SK-N-SH treated with all-trans-retinoic acid at 6 μM for 48 hours (cell line): ENCODE data around the gene KCNJ16.

Experiments used
- ATAC-seq: fragments of 200-7000 bp; cut with Tn5 transposase; 3 replicates; pipeline ENCODE4 v1.9.1; 2020; ENCODE audit warnings: mild to moderate bottlenecking, moderate library complexity
- ARNTL ChIP-seq: fragments of 450-650 bp; formaldehyde crosslinking; IDR thresholded peaks from 2 replicates; pipeline ENCODE4 v1.5.0; 2020; ENCODE audit warnings: low read depth, mild to moderate bottlenecking, moderate library complexity, borderline replicate concordance
- BACH2 ChIP-seq: fragments of 250-450 bp; sonication (Bioruptor Pico); IDR thresholded peaks from 2 replicates; pipeline ENCODE4 v1.9.0; 2021; ENCODE audit warnings: mild to moderate bottlenecking, borderline replicate concordance
- CSDC2 ChIP-seq: fragments of 250-450 bp; sonication (Bioruptor Pico); IDR thresholded peaks from 2 replicates; pipeline ENCODE4 v1.5.0; 2020; ENCODE audit warnings: mild to moderate bottlenecking, moderate library complexity
- ESRRG ChIP-seq: fragments of 250-450 bp; sonication (Bioruptor Pico); IDR thresholded peaks from 2 replicates; pipeline ENCODE4 v1.6.1; 2021; ENCODE audit warnings: mild to moderate bottlenecking
- GLIS3 ChIP-seq: fragments of 250-450 bp; sonication (Bioruptor Pico); IDR thresholded peaks from 2 replicates; pipeline ENCODE4 v1.5.0; 2020; ENCODE audit warnings: mild to moderate bottlenecking, moderate library complexity
- ISL1 ChIP-seq: fragments of 250-450 bp; sonication (Bioruptor Pico); IDR thresholded peaks from 2 replicates; pipeline ENCODE4 v2.1.2; 2022; ENCODE audit warnings: mild to moderate bottlenecking, moderate library complexity
- OSR1 ChIP-seq: fragments of 250-450 bp; sonication (Bioruptor Pico); IDR thresholded peaks from 2 replicates; pipeline ENCODE4 v1.8.0; 2022; ENCODE audit warnings: moderate library complexity, mild to moderate bottlenecking, inconsistent platforms
- RARB ChIP-seq: fragments of 250-450 bp; sonication (Bioruptor Pico); IDR thresholded peaks from 2 replicates; pipeline ENCODE4 v1.8.0; 2021; ENCODE audit warnings: mild to moderate bottlenecking, moderate library complexity
- TOX ChIP-seq: fragments of 250-450 bp; sonication (Bioruptor Pico); IDR thresholded peaks from 2 replicates; pipeline ENCODE4 v1.8.0; 2021; ENCODE audit warnings: mild to moderate bottlenecking, moderate library complexity, borderline replicate concordance
- ZC3H10 ChIP-seq: fragments of 250-450 bp; sonication (Bioruptor Pico); IDR thresholded peaks from 2 replicates; pipeline ENCODE4 v1.5.1; 2021; ENCODE audit warnings: mild to moderate bottlenecking, moderate library complexity
- ZFP3 ChIP-seq: fragments of 250-450 bp; sonication (Bioruptor Pico); IDR thresholded peaks from 2 replicates; pipeline ENCODE4 v1.5.0; 2020; ENCODE audit warnings: mild to moderate bottlenecking, moderate library complexity
- ZNF565 ChIP-seq: fragments of 450-650 bp; formaldehyde crosslinking; conservative IDR thresholded peaks from 2 replicates; pipeline ENCODE4 v1.5.0; 2020; ENCODE audit warnings: low read depth, mild to moderate bottlenecking, moderate library complexity
- ZNF70 ChIP-seq: fragments of 450-650 bp; formaldehyde crosslinking; IDR thresholded peaks from 2 replicates; pipeline ENCODE4 v1.5.0; 2020; ENCODE audit warnings: mild to moderate bottlenecking, moderate library complexity
- ZNF8 ChIP-seq: fragments of 450-650 bp; formaldehyde crosslinking; IDR thresholded peaks from 2 replicates; pipeline ENCODE4 v1.5.0; 2020; ENCODE audit warnings: mild to moderate bottlenecking, moderate library complexity
- TF ChIP-seq, protein P1 (sequence below): fragments of 250-450 bp; sonication (Bioruptor Pico); IDR thresholded peaks from 2 replicates; pipeline ENCODE4 v1.8.0; 2020; ENCODE audit warnings: mild to moderate bottlenecking, moderate library complexity, borderline replicate concordance
- TF ChIP-seq, protein P2 (sequence below): fragments of 250-450 bp; sonication (Bioruptor Pico); IDR thresholded peaks from 2 replicates; pipeline ENCODE4 v1.5.1; 2020; ENCODE audit warnings: low read depth, mild to moderate bottlenecking, moderate library complexity
- TF ChIP-seq, protein P3 (sequence below): fragments of 250-450 bp; sonication (Bioruptor Pico); IDR thresholded peaks from 2 replicates; pipeline ENCODE4 v1.8.0; 2021; ENCODE audit warnings: low read depth, mild to moderate bottlenecking, moderate library complexity, borderline replicate concordance
- TF ChIP-seq, protein P4 (sequence below): fragments of 250-450 bp; sonication (Bioruptor Pico); IDR thresholded peaks from 2 replicates; pipeline ENCODE4 v1.5.0; 2020; ENCODE audit warnings: mild to moderate bottlenecking, moderate library complexity

The KCNJ16 gene

DNA sequence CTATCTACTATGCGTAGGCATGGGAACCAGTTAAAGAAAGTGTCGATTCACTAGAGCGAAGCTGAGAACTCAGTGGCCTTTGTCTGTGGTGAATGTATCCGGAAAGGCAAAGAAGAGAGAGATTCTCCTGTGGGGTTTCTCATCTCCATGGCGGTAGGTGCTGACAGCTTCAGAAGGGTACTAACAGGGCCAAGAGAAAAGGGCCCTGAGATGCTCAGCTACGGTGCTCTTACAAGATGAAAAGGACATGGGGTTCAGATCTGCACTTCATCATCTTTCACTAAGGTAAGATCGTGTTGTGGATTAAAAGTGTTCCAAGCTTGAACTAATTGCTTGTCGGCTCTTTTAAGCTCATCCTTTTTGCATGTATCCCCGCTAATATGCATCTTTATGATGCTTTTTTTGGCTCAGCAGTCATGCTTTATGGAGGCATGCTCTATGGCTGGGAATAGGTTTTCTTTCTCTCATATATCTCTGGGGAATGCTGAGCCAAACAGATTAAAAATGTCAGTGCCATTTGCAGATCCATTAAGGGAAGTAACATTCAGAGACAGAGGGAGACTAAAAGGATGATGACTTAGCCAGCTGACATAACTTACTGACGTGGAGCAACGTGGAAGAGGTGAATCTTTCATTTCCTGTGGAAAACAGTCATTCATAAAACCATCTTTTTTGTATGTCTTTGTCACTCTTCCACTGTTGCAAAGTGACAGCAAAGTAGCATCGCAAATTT lies 29.9 kb downstream of the KCNJ16 start:
- ATAC-seq = no peak
- TF ChIP-seq ZNF565 (no peak), BACH2 (CRISPR knock-in tag) (no peak), GLIS3 (CRISPR knock-in tag) (no peak)

DNA sequence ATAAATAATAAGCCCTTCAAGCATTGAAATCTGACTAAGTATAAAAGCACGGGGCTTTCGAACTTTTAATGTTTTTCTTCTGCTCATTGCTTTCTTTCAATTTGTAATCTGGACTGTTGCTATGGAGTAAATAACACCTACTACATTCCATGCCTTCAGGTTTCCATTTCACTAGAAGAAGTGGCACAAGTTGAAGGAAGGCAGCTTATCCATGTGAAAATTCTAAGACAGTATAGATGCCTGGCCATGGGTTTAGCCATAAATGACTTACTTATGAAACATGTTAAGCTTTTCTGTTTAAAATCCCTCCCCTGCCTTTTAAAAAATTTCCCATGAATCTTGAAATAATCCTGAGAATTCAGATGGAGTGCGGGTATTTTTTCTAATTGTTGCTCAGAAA lies 30.6 kb downstream of the KCNJ16 start:
- TF ChIP-seq ZNF8 (CRISPR knock-in tag) (no peak), CSDC2 (CRISPR knock-in tag) (no peak), ZC3H10 (CRISPR knock-in tag) (no peak), GLIS3 (CRISPR knock-in tag) (no peak), ISL1 (CRISPR knock-in tag) (no peak)
- ATAC-seq = no peak

DNA sequence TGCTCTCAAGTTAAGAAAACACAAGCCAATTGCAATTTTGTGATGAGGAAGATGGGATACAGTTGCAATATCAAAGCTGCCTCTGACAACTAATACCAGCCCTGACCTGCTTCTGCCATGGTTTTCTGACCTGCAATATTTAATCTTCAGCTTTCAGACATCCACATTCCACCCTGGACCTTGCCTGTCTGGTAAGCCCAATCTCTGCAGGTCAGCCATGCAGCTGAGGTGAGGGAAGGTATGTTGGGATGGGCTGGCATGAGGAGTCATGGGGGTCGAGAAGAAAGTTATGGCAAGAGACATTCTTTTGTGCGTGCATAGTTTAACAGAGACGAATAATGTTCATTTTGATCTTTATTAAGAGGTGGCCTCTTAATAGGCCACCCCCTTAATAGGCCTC lies 31.5 kb downstream of the KCNJ16 start:
- no peak for ATAC-seq
- TF ChIP-seq, protein P1, sequence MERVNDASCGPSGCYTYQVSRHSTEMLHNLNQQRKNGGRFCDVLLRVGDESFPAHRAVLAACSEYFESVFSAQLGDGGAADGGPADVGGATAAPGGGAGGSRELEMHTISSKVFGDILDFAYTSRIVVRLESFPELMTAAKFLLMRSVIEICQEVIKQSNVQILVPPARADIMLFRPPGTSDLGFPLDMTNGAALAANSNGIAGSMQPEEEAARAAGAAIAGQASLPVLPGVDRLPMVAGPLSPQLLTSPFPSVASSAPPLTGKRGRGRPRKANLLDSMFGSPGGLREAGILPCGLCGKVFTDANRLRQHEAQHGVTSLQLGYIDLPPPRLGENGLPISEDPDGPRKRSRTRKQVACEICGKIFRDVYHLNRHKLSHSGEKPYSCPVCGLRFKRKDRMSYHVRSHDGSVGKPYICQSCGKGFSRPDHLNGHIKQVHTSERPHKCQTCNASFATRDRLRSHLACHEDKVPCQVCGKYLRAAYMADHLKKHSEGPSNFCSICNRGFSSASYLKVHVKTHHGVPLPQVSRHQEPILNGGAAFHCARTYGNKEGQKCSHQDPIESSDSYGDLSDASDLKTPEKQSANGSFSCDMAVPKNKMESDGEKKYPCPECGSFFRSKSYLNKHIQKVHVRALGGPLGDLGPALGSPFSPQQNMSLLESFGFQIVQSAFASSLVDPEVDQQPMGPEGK (CRISPR knock-in tag) = no peak
- TF ChIP-seq RARB (CRISPR knock-in tag) (no peak), TOX (CRISPR knock-in tag) (no peak), ZNF70 (CRISPR knock-in tag) (no peak), ZC3H10 (CRISPR knock-in tag) (no peak), ZFP3 (CRISPR knock-in tag) (no peak), OSR1 (CRISPR knock-in tag) (no peak), ZNF8 (CRISPR knock-in tag) (no peak)

DNA sequence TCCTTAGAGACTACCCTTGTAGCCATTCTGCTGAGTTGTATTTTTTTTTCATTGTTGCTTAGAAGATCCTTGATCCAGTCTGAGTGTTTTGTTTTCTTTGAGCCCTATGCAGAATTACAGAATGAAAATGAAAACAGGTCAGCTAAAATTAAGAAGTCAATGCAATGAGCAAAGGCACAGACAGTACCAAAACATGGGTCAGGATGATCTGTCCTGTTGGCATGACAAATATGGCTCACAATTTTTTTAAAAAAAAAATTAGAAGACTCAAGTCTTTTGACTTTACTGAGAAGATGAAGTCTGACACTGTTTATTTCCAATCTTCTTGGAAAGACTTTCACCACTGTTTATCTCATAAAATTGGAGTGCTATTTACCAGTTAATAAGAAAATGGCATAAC lies 32.4 kb downstream of the KCNJ16 start:
- TF ChIP-seq ARNTL (CRISPR knock-in tag) (no peak), ZNF70 (CRISPR knock-in tag) (no peak), ZC3H10 (CRISPR knock-in tag) (no peak), TOX (CRISPR knock-in tag) (no peak), ESRRG (CRISPR knock-in tag) (no peak), GLIS3 (CRISPR knock-in tag) (no peak)
- TF ChIP-seq, protein P2, sequence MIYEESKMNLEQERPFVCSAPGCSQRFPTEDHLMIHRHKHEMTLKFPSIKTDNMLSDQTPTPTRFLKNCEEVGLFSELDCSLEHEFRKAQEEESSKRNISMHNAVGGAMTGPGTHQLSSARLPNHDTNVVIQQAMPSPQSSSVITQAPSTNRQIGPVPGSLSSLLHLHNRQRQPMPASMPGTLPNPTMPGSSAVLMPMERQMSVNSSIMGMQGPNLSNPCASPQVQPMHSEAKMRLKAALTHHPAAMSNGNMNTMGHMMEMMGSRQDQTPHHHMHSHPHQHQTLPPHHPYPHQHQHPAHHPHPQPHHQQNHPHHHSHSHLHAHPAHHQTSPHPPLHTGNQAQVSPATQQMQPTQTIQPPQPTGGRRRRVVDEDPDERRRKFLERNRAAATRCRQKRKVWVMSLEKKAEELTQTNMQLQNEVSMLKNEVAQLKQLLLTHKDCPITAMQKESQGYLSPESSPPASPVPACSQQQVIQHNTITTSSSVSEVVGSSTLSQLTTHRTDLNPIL (CRISPR knock-in tag) = no peak
- TF ChIP-seq, all 23 proteins: peak for 0
- no peak for ATAC-seq

DNA sequence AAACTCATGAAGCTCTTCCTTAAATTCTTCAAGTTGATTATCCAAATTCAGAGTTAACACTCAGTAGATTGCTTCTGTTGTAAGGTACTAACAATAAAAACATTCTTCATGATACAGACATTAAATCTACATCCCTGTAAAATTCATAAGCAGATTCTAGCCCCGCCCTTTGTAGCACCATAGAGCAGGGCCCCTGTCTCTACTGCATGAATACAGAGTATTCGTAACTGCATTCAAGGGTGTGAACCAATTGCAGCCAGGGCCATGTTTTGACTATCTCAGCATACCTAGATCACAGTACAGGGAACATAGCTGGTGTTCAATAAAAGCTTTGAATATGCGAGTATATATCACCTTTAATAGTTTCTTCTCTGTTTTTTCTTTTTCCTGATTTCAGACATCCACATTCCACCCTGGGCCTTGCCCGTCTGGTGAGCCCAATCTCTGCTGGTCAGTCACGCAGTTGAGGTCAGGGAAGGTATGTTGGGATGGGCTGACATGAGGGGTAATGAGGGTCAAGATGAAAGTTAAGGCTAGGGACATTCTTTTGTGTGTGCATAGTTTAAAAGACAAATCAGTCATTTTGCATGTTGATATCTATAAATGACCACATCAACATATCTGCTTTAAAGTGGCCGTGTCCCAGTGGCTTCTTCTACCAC lies 33.0 kb downstream of the KCNJ16 start:
- no peak for ATAC-seq
- TF ChIP-seq GLIS3 (CRISPR knock-in tag) (no peak), ZNF70 (CRISPR knock-in tag) (no peak)
- TF ChIP-seq, protein P3, sequence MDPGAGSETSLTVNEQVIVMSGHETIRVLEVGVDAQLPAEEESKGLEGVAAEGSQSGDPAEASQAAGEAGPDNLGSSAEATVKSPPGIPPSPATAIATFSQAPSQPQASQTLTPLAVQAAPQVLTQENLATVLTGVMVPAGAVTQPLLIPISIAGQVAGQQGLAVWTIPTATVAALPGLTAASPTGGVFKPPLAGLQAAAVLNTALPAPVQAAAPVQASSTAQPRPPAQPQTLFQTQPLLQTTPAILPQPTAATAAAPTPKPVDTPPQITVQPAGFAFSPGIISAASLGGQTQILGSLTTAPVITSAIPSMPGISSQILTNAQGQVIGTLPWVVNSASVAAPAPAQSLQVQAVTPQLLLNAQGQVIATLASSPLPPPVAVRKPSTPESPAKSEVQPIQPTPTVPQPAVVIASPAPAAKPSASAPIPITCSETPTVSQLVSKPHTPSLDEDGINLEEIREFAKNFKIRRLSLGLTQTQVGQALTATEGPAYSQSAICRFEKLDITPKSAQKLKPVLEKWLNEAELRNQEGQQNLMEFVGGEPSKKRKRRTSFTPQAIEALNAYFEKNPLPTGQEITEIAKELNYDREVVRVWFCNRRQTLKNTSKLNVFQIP (CRISPR knock-in tag) = no peak
- TF ChIP-seq, protein P4, sequence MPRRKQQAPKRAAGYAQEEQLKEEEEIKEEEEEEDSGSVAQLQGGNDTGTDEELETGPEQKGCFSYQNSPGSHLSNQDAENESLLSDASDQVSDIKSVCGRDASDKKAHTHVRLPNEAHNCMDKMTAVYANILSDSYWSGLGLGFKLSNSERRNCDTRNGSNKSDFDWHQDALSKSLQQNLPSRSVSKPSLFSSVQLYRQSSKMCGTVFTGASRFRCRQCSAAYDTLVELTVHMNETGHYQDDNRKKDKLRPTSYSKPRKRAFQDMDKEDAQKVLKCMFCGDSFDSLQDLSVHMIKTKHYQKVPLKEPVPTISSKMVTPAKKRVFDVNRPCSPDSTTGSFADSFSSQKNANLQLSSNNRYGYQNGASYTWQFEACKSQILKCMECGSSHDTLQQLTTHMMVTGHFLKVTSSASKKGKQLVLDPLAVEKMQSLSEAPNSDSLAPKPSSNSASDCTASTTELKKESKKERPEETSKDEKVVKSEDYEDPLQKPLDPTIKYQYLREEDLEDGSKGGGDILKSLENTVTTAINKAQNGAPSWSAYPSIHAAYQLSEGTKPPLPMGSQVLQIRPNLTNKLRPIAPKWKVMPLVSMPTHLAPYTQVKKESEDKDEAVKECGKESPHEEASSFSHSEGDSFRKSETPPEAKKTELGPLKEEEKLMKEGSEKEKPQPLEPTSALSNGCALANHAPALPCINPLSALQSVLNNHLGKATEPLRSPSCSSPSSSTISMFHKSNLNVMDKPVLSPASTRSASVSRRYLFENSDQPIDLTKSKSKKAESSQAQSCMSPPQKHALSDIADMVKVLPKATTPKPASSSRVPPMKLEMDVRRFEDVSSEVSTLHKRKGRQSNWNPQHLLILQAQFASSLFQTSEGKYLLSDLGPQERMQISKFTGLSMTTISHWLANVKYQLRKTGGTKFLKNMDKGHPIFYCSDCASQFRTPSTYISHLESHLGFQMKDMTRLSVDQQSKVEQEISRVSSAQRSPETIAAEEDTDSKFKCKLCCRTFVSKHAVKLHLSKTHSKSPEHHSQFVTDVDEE (CRISPR knock-in tag) = no peak
